NCI-H1092 treated with DMSO at 0.1 percent for 48 hours (cell line): ENCODE results near the gene MUC20.
"Not testable (repeated sequence)": the region's sequence is repeated elsewhere in the genome, so short reads cannot be mapped to it uniquely, and the experiment has no call there.

ENCODE experiments used
- DNase-seq: peaks from one replicate; lab custom pipeline; 2025; lab: John Stamatoyannopoulos, UW

The MUC20 gene

GRCh38 chr3:195710126-195710905 lies 10.5 kb upstream of the MUC20 start:
- DNase-seq = not testable (repeated sequence)

GRCh38 chr3:195711091-195711812 lies 9.5 kb upstream of the MUC20 start:
- not testable (repeated sequence) for DNase-seq

- no peak for DNase-seq
Measured at GRCh38 chr3:195711813-195712534, 8.8 kb upstream of the MUC20 start.

- not testable (repeated sequence) for DNase-seq
Measured at GRCh38 chr3:195712535-195712910, 8.3 kb upstream of the MUC20 start.

- DNase-seq = not testable (repeated sequence)
Measured at GRCh38 chr3:195713150-195713549, 7.6 kb upstream of the MUC20 start.

- DNase-seq = no peak
Measured at GRCh38 chr3:195714380-195715011, 6.3 kb upstream of the MUC20 start.

- DNase-seq = no peak
Measured at GRCh38 chr3:195715134-195715533, 5.6 kb upstream of the MUC20 start.

GRCh38 chr3:195715583-195716266 lies 5.1 kb upstream of the MUC20 start:
- no peak for DNase-seq

GRCh38 chr3:195717416-195717815 lies 3.4 kb upstream of the MUC20 start:
- no peak for DNase-seq

GRCh38 chr3:195717852-195718476 lies 2.8 kb upstream of the MUC20 start:
- DNase-seq = no peak

GRCh38 chr3:195718477-195718984 lies 2.2 kb upstream of the MUC20 start:
- no peak for DNase-seq

GRCh38 chr3:195719514-195720254 lies 1.1 kb upstream of the MUC20 start:
- DNase-seq = not testable (repeated sequence)

GRCh38 chr3:195722139-195722995 lies 1.6 kb downstream of the MUC20 start:
- not testable (repeated sequence) for DNase-seq

- not testable (repeated sequence) for DNase-seq
Measured at GRCh38 chr3:195722996-195723345, 2.2 kb downstream of the MUC20 start.

- not testable (repeated sequence) for DNase-seq
Measured at GRCh38 chr3:195724363-195724762, 3.6 kb downstream of the MUC20 start.

- DNase-seq = not testable (repeated sequence)
Measured at GRCh38 chr3:195725916-195726740, 5.3 kb downstream of the MUC20 start.

GRCh38 chr3:195727606-195728195 lies 6.9 kb downstream of the MUC20 start:
- DNase-seq = no peak

GRCh38 chr3:195728789-195729188 lies 8.0 kb downstream of the MUC20 start:
- not testable (repeated sequence) for DNase-seq
